CD14-positive monocyte (primary cell): ENCODE measurements around the gene OR13J1. TPM values are rescaled to one million over a fixed set of nuclear protein-coding genes. Genes with fewer than 3 reads are reported as not detected.
A peak's percentile ranks its signal among the peaks of the same experiment; 100 is the strongest.
"Not testable (repeated sequence)": the region's sequence is repeated elsewhere in the genome, so short reads cannot be mapped to it uniquely, and the experiment has no call there.

Experiments
- DNase-seq, 3 donors: peaks; one replicate each; pipeline ENCODE4 v3.0.0-alpha.2; 2011 to 2022
- H2AFZ ChIP-seq: 2 replicates; pipeline ENCODE4 v1.6.0; 2012; ENCODE audit warnings: mild to moderate bottlenecking, low read depth, low read length, inconsistent platforms; ENCODE audit not compliant: insufficient read depth, poor library complexity, severe bottlenecking
- H3K27ac ChIP-seq, 2 donors: 1 replicate in 1 of 2; 2 replicates in 1 of 2; pipeline ENCODE4 v1.5.1; 2012 to 2013; ENCODE audit warnings: low read length in 2 of 2, control low read depth in 1 of 2, inconsistent platforms in 1 of 2, low read depth in 1 of 2, mild to moderate bottlenecking in 1 of 2
- H3K27me3 ChIP-seq, 2 donors: one replicate each; pipeline versions ENCODE4 v1.6.0 to v1.6.1; 2011 to 2013; ENCODE audit warnings: low read length in 2 of 2; ENCODE audit not compliant: control insufficient read depth in 2 of 2, insufficient read depth in 2 of 2
- H3K36me3 ChIP-seq, 2 donors: replicated peaks in 1 of 2; 1 replicate in 1 of 2; 2 replicates in 1 of 2; pipeline versions ENCODE4 v1.5.1 to v1.6.1; 2012 to 2013; ENCODE audit warnings: low read length in 2 of 2, control low read depth in 1 of 2, inconsistent platforms in 1 of 2, mild to moderate bottlenecking in 1 of 2; ENCODE audit not compliant: insufficient read depth in 2 of 2, control insufficient read depth in 1 of 2
- H3K4me1 ChIP-seq, 2 donors: 1 replicate in 1 of 2; 2 replicates in 1 of 2; pipeline versions ENCODE4 v1.5.1 to v1.6.1; 2012 to 2013; ENCODE audit warnings: low read length in 2 of 2, control low read depth in 1 of 2, inconsistent platforms in 1 of 2, mild to moderate bottlenecking in 1 of 2, moderate library complexity in 1 of 2; ENCODE audit not compliant: insufficient read depth in 2 of 2, control insufficient read depth in 1 of 2
- H3K4me2 ChIP-seq: replicated peaks from 2 replicates; pipeline ENCODE3; 2012; ENCODE audit warnings: low read length, moderate library complexity, mild to moderate bottlenecking; ENCODE audit not compliant: poor library complexity, severe bottlenecking; ENCODE audit errors: extremely low read depth
- H3K4me3 ChIP-seq, 3 experiments: fragments of 200-600 bp in 1 of 3; sonication (generic) in 1 of 3; replicated peaks in 1 of 3; 1 replicate in 2 of 3; 2 replicates in 1 of 3; pipeline ENCODE4 v1.5.1; 2011 to 2013; ENCODE audit warnings: low read length in 3 of 3, mild to moderate bottlenecking in 3 of 3, control low read depth in 2 of 3, low read depth in 2 of 3, inconsistent platforms in 1 of 3, moderate library complexity in 1 of 3
- H3K79me2 ChIP-seq: 2 replicates; pipeline ENCODE4 v1.6.0; 2012; ENCODE audit warnings: mild to moderate bottlenecking, control low read depth, inconsistent platforms, low read length, moderate library complexity; ENCODE audit not compliant: insufficient read depth
- H3K9ac ChIP-seq: 2 replicates; pipeline ENCODE4 v1.6.0; 2017; ENCODE audit warnings: low read length, mild to moderate bottlenecking; ENCODE audit not compliant: insufficient read depth, poor library complexity, severe bottlenecking
- H3K9me3 ChIP-seq, 2 donors: replicated peaks in 1 of 2; 1 replicate in 1 of 2; 2 replicates in 1 of 2; pipeline versions ENCODE4 v1.5.1 to v1.6.1; 2012 to 2013; ENCODE audit warnings: low read length in 2 of 2, control low read depth in 1 of 2; ENCODE audit not compliant: control insufficient read depth in 1 of 2, insufficient read depth in 1 of 2
- H4K20me1 ChIP-seq: 2 replicates; pipeline ENCODE4 v1.6.0; 2012; ENCODE audit warnings: mild to moderate bottlenecking, low read length, control low read depth, moderate library complexity; ENCODE audit not compliant: insufficient read depth
- H3K27ac Mint-ChIP-seq, 7 donors: one replicate each; pipeline ENCODE4 v1.8.0; 2020; ENCODE audit warnings: mild to moderate bottlenecking in 7 of 7, mixed read lengths in 7 of 7, moderate library complexity in 6 of 7, inconsistent platforms in 2 of 7
- H3K27me3 Mint-ChIP-seq, 3 donors: one replicate each; pipeline ENCODE4 v1.8.0; 2021 to 2022; ENCODE audit warnings: low read depth in 3 of 3, mild to moderate bottlenecking in 3 of 3, mixed read lengths in 3 of 3, moderate library complexity in 3 of 3, inconsistent platforms in 1 of 3
- H3K36me3 Mint-ChIP-seq, 2 donors: one replicate each; pipeline ENCODE4 v1.8.0; 2020; ENCODE audit warnings: mixed read lengths in 2 of 2, inconsistent platforms in 1 of 2, mild to moderate bottlenecking in 1 of 2
- H3K4me1 Mint-ChIP-seq: one replicate; pipeline ENCODE4 v1.8.0; 2020; ENCODE audit warnings: mild to moderate bottlenecking, mixed read lengths
- H3K4me3 Mint-ChIP-seq, 2 donors: one replicate each; pipeline ENCODE4 v1.8.0; 2020; ENCODE audit warnings: mild to moderate bottlenecking in 2 of 2, mixed read lengths in 2 of 2, moderate library complexity in 1 of 2
- H3K9me3 Mint-ChIP-seq, 7 donors: one replicate each; pipeline ENCODE4 v1.8.0; 2020 to 2022; ENCODE audit warnings: mixed read lengths in 7 of 7, mild to moderate bottlenecking in 6 of 7, moderate library complexity in 6 of 7, inconsistent platforms in 2 of 7
- CTCF ChIP-seq: fragments of 200-600 bp; IDR thresholded peaks from one replicate; pipeline ENCODE4 v1.8.0; 2022; ENCODE audit warnings: antibody characterized with exemption, mild to moderate bottlenecking
- WGBS: methylation state at CpG from one replicate; pipeline ENCODE4 v1.1.5; 2013; ENCODE audit warnings: missing lambda C conversion rate; ENCODE audit not compliant: insufficient coverage; 5-methylcytosine and 5-hydroxymethylcytosine counted together
- intact Hi-C, 2 donors: fragments of 100-400 bp; cut with micrococcal nuclease; formaldehyde crosslinking; loops; one replicate each; pipeline versions ENCODE4 v1.15.0 to v1.15.1; 2023
- polyA plus RNA-seq, 3 donors: library from polyadenylated mRNA; depleted of rRNA in 1 of 3; unstranded in 2 of 3; stranded (reverse) in 1 of 3; fragments of 300-500 nt in 2 of 3; fragments of >200 nt in 1 of 3; fragmentation: Illumina TruSeq in 2 of 3; gene quantifications; 1 replicate in 2 of 3; 2 replicates in 1 of 3; pipeline ENCODE4 v1.2.3, GENCODE V29; 2012 to 2021

OR13J1 gene
- polyA plus RNA-seq, 3 donors: not detected

DNA sequence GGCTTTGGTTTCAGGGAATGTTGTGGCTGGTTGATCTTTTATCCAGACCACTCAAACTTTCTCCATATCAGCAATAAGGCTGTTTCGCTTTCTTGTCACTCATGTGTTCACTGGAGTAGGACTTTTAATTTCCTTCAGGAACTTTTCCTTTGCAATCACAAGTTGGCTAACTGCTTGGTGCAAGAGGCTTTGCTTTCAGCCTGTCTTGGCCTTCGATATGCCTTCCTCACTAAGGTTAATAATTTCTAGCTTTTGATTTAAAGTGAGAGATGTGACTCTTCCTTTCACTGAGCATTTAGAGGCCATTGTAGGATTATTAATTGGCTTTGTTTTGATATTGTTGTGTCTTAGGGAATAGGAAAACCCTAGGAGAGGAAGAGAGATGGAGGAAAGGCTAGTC is 28.8 kb upstream of the OR13J1 start:
- Histone ChIP-seq H3K4me2 (no peak overlapping the region), H3K27ac (no peak overlapping the region), H3K36me3 (no peaks in the 10 kb centered on the region), H3K9ac (no peak overlapping the region), H2AFZ (no peak overlapping the region), H3K4me3 (no peak overlapping the region), H3K79me2 (no peaks in the 10 kb centered on the region), H4K20me1 (no peaks in the 10 kb centered on the region), H3K27me3 (peaks cover 0 to 2% of the 10 kb centered on the region in 2 donors), H3K9me3 (no peaks in the 10 kb centered on the region), H3K4me1 (no peaks in the 10 kb centered on the region)
- no peak for TF ChIP-seq CTCF
- DNase-seq: no peak
- Mint-ChIP-seq H3K27me3 (peaks cover 11 to 35% (median 19%) of the 10 kb centered on the region in 3 donors), H3K27ac (no peak overlapping the region), H3K9me3 (no peaks in the 10 kb centered on the region), H3K4me1 (no peaks in the 10 kb centered on the region), H3K36me3 (no peaks in the 10 kb centered on the region), H3K4me3 (no peak overlapping the region)
- intact Hi-C loops: no loop called here
- WGBS: no CpG with 5 or more reads among the region's 2 CpGs

GRCh38 chr9:35898337-35898736 is 28.1 kb upstream of the OR13J1 start:
- Mint-ChIP-seq H3K27ac (no peak overlapping the region), H3K9me3 (no peaks in the 10 kb centered on the region), H3K36me3 (no peaks in the 10 kb centered on the region), H3K4me3 (no peak overlapping the region), H3K4me1 (no peaks in the 10 kb centered on the region), H3K27me3 (peaks cover 11 to 35% (median 17%) of the 10 kb centered on the region in 3 donors)
- H3K9ac ChIP-seq: no peak overlapping the region
- H3K9me3 ChIP-seq: no peaks in the 10 kb centered on the region
- no peak for TF ChIP-seq CTCF
- intact Hi-C loops: no loop called here
- no peaks in the 10 kb centered on the region for H3K36me3 ChIP-seq
- H3K4me2 ChIP-seq: no peak overlapping the region
- H3K27ac ChIP-seq: no peak overlapping the region
- no peaks in the 10 kb centered on the region for H4K20me1 ChIP-seq
- H3K4me1 ChIP-seq: no peaks in the 10 kb centered on the region
- H3K79me2 ChIP-seq: no peaks in the 10 kb centered on the region
- peaks cover 0 to 2% of the 10 kb centered on the region in 2 donors for H3K27me3 ChIP-seq
- no peak overlapping the region for H2AFZ ChIP-seq
- no peak for DNase-seq
- no peak overlapping the region for H3K4me3 ChIP-seq

DNA sequence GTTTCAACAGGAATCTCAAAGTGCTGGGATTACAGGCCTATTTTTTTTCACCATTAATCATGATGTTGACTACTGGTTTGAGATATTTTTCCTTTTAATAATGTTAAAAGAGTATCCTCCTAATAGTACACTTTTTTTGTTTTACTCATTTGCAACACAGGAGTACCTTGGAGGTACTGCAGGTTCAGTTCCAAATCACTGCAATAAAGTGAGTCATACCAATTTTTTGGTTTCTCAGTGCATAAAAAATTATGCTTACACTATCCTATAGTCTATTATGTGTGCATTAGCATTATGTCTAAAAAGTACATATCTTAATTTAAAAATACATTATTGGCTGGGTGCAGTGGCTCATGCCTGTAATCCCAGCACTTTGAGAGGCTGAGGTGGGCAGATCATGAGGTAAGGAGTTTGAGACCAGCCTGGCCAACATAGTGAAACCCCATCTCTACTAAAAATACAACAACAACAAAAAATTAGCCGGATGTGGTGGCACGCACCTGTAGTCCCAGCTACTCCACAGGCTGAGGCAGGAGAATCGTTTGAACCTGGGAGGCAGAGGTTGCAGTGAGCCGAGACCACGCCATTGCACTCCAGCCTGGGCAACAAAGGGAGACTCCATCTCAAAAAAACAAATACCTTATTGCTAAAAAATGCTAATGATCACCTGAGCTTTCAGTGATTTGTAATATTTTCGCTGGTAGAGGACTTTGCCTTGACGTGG is 27.3 kb upstream of the OR13J1 start:
- H3K9me3 Mint-ChIP-seq, H3K27ac ChIP-seq, H3K4me3 Mint-ChIP-seq, H3K4me1 ChIP-seq, DNase-seq, H3K4me1 Mint-ChIP-seq, H3K4me3 ChIP-seq, intact Hi-C loops, H3K9ac ChIP-seq, H3K9me3 ChIP-seq, H3K36me3 ChIP-seq, H4K20me1 ChIP-seq, H2AFZ ChIP-seq, H3K36me3 Mint-ChIP-seq, H3K27me3 ChIP-seq, H3K79me2 ChIP-seq, H3K4me2 ChIP-seq: not testable (repeated sequence)
- 93% methylated on average over 3 of the region's 7 CpGs for WGBS
- peaks cover 11 to 33% (median 16%) of the 10 kb centered on the region in 3 donors for H3K27me3 Mint-ChIP-seq
- peak overlapping the region in 2 of 7 donors; percentile 35 to 57 for H3K27ac Mint-ChIP-seq
